Limb (tissue), 2 donors: ENCODE results near the gene FSCN2.

Experiments used
- DNase-seq, 2 donors: peaks; one replicate each; pipeline ENCODE4 v3.0.0-alpha.2; 2016; ENCODE audit errors: extremely low spot score in 2 of 2

Gene FSCN2

DNA sequence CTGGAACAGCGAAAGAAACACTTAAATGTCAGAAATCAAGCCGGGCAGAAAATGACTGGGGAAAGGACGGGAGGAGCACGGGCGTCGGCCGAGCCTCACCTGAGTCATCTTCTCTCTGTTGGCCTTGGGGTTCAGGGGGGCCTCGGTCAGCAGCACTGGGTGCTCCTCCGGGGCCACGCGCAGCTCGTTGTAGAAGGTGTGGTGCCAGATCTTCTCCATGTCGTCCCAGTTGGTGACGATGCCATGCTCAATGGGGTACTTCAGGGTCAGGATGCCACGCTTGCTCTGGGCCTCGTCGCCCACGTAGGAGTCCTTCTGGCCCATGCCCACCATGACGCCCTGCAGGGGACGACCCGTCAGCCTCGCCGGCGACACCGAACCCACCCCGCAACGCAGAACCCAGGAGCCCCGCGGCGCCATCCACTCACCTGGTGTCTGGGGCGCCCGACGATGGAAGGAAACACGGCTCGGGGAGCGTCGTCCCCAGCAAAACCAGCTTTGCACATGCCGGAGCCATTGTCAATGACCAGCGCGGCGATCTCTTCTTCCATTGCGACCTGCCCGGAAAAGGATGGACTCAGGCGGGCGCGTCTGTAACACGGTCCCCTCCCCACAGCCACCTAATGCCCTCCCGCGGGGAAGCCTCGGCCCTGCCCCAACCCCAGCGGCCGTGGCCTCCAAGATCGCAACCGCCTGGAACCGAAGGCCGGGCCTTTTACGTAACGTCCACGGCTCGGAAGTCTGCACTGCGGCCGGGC lies 16.2 kb upstream of the FSCN2 start:
- DNase-seq = peak in 1 of 2 donors; percentile 45

GRCh38 chr17:81512562-81513371 lies 15.4 kb upstream of the FSCN2 start, which contains the start of gene ACTG1:
ACTG1 (minus strand) TSS chr17:81512799; CDS start chr17:81512354, 445 bp downstream.
- DNase-seq = peak; percentile 93 to 96

DNA sequence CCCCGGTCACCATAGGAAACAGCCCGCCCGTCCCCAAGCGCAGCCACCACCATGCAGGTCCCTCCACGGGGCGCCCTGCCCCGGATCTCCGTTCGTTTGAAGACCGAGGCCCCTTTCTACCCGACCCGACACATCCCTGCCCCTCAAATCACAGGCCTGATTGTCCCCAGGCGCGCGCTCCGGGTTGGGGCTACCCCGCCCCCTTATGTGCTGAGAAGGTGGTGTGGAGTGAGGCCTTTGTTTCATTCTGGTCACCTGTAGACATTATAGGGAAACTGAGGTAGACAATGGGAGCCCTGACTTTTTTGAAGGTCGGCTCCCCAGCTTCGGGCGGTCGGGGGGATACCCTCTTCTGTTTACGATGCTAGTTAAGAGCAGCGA lies 14.8 kb upstream of the FSCN2 start:
- peak in 1 of 2 donors; percentile 80 for DNase-seq

DNA sequence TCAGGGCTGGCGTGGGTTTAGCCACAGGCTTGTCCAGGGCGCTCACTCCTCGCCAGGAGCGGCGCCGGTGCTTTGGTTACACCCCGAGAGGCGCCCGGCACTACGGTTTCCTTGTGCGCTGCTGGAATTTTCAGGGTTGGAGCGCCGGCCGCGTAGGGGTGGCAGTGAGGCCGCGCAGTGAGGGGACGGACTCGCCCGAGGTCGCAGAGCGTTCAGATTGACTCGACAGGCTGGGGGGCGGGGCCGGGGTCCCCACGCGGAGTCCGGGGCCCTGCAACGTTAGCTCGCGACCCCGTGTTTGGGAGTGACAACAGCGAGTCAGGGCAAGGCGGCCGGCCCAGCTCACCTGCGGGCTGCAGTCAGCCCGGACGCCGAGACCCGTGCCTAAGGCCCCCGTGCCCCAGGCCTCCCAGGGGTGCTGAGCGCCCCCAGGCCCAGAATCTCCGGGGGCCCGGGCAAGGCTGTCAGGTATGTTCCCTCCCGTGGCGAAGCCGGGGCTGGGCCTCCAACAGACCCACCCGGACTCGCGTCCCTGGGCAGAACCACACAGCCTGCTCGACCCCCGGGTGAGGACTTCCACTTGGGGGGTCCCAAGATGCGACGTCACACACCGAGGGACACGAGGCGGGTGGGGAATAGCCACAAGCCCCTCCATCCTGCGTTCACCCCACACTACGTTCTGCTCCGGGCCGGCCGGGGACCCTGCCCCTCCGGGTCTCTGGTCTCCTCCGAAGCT lies 14.3 kb upstream of the FSCN2 start:
- peak; percentile 60 to 77 for DNase-seq

- DNase-seq = peak in 1 of 2 donors; percentile 81
Measured at GRCh38 chr17:81514489-81514738, 13.8 kb upstream of the FSCN2 start.

GRCh38 chr17:81514739-81515529 lies 13.2 kb upstream of the FSCN2 start:
- DNase-seq = peak; percentile 80

- DNase-seq = no peak
Measured at GRCh38 chr17:81515530-81516041, 12.6 kb upstream of the FSCN2 start.

- DNase-seq = peak in 1 of 2 donors; percentile 25
Measured at GRCh38 chr17:81516439-81516838, 11.7 kb upstream of the FSCN2 start.

GRCh38 chr17:81517009-81517338 lies 11.2 kb upstream of the FSCN2 start:
- DNase-seq = peak in 1 of 2 donors; percentile 31

GRCh38 chr17:81517339-81518112 lies 10.7 kb upstream of the FSCN2 start:
- DNase-seq = peak in 1 of 2 donors; percentile 36

GRCh38 chr17:81518113-81518784 lies 9.9 kb upstream of the FSCN2 start:
- peak in 1 of 2 donors; percentile 40 for DNase-seq

- peak in 1 of 2 donors; percentile 53 for DNase-seq
Measured at GRCh38 chr17:81518785-81519283, 9.3 kb upstream of the FSCN2 start.

- peak in 1 of 2 donors; percentile 65 for DNase-seq
Measured at GRCh38 chr17:81519284-81520020, 8.7 kb upstream of the FSCN2 start.

GRCh38 chr17:81520021-81520901 lies 7.9 kb upstream of the FSCN2 start:
- DNase-seq = peak in 1 of 2 donors; percentile 31

- DNase-seq = peak; percentile 60 to 79
Measured at GRCh38 chr17:81522491-81523401, 5.4 kb upstream of the FSCN2 start.

DNA sequence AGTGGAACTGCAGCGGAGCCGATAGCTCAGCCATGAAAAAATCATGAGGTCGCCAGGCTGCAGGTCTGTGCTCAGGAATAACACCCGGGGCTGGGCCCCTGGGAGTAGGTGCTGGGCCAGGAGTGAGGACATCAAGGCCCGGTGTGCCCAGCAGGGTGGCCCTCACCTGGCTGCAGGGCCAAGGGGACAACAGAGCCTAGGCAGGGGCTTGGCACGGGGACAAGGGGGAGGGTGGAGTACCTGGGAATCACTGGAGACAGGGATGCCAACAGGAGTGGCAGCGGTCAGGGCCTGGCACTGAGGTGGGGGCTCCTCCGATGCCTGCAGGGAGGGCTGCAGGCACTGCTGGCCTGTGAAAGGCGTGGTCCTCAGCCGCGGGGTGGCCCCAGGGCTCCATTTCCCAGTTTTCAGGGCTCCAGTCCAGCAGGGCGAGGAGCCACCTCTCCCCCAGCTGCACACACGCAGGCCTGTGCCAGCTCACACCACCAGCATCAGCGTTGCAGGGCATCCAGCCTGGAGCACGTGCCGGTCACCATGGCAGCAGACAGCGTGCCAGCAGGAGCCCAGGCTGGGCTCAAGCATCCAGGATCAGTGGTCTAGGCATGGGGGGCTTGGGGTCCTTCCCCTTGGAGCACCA lies 4.7 kb upstream of the FSCN2 start:
- peak in 1 of 2 donors; percentile 75 for DNase-seq
